Skeletal muscle satellite cell (primary cell): ENCODE results near the gene CCDC97.
"Not testable (repeated sequence)": the region's sequence is repeated elsewhere in the genome, so short reads cannot be mapped to it uniquely, and the experiment has no call there.

Source experiments
- H3K27me3 ChIP-seq: 2 replicates; pipeline ENCODE4 v1.7.0; 2013; ENCODE audit warnings: low read length; ENCODE audit not compliant: control insufficient read depth, insufficient read depth
- H3K36me3 ChIP-seq: 2 replicates; pipeline ENCODE4 v1.7.0; 2013; ENCODE audit warnings: mild to moderate bottlenecking, control low read depth, low read length; ENCODE audit not compliant: insufficient read depth
- H3K4me1 ChIP-seq: 2 replicates; pipeline ENCODE4 v1.7.0; 2013; ENCODE audit warnings: low read length; ENCODE audit not compliant: control insufficient read depth, insufficient read depth
- H3K4me2 ChIP-seq: 2 replicates; pipeline ENCODE4 v1.7.0; 2013; ENCODE audit warnings: mild to moderate bottlenecking, low read length
- H3K4me3 ChIP-seq: 2 replicates; pipeline ENCODE4 v1.7.0; 2013; ENCODE audit warnings: low read length
- H3K9ac ChIP-seq: 2 replicates; pipeline ENCODE4 v1.7.0; 2013; ENCODE audit warnings: mild to moderate bottlenecking, low read depth, low read length, moderate library complexity
- H3K9me3 ChIP-seq: replicated peaks from 2 replicates; pipeline ENCODE4 v1.7.0; 2013; ENCODE audit warnings: mild to moderate bottlenecking, control low read depth, low read length

Gene CCDC97

GRCh38 chr19:41274802-41275201 is 35.2 kb upstream of the CCDC97 start:
- Histone ChIP-seq H3K9ac (no peak overlapping the region), H3K4me2 (no peak overlapping the region), H3K27me3 (no peaks in the 10 kb centered on the region), H3K4me3 (no peak overlapping the region), H3K9me3 (no peaks in the 10 kb centered on the region), H3K4me1 (no peaks in the 10 kb centered on the region), H3K36me3 (peaks cover 88% of the 10 kb centered on the region)

- H3K4me2 ChIP-seq = no peak overlapping the region
- no peaks in the 10 kb centered on the region for H3K4me1 ChIP-seq
- H3K9me3 ChIP-seq = no peaks in the 10 kb centered on the region
- no peak overlapping the region for H3K9ac ChIP-seq
- no peaks in the 10 kb centered on the region for H3K27me3 ChIP-seq
- H3K36me3 ChIP-seq = peaks cover 96% of the 10 kb centered on the region
- H3K4me3 ChIP-seq = no peak overlapping the region
These were observed 33.7 kb upstream of the CCDC97 start for GRCh38 chr19:41276231-41276630.

- Histone ChIP-seq H3K27me3 (no peaks in the 10 kb centered on the region), H3K9me3 (no peaks in the 10 kb centered on the region), H3K36me3 (peaks cover 85% of the 10 kb centered on the region), H3K4me3 (no peak overlapping the region), H3K9ac (no peak overlapping the region), H3K4me2 (no peak overlapping the region), H3K4me1 (no peaks in the 10 kb centered on the region)
These were observed 31.5 kb upstream of the CCDC97 start for GRCh38 chr19:41278478-41278877.

GRCh38 chr19:41288673-41289530 is 21.1 kb upstream of the CCDC97 start:
- no peak overlapping the region for H3K4me2 ChIP-seq
- no peak overlapping the region for H3K4me3 ChIP-seq
- H3K9me3 ChIP-seq = no peaks in the 10 kb centered on the region
- H3K27me3 ChIP-seq = no peaks in the 10 kb centered on the region
- no peak overlapping the region for H3K9ac ChIP-seq
- no peaks in the 10 kb centered on the region for H3K4me1 ChIP-seq
- H3K36me3 ChIP-seq = peaks cover 82% of the 10 kb centered on the region

GRCh38 chr19:41289814-41290213 is 20.2 kb upstream of the CCDC97 start:
- peaks cover 85% of the 10 kb centered on the region for H3K36me3 ChIP-seq

GRCh38 chr19:41294393-41294792 is 15.6 kb upstream of the CCDC97 start:
- Histone ChIP-seq H3K9me3 (no peaks in the 10 kb centered on the region), H3K27me3 (no peaks in the 10 kb centered on the region), H3K36me3 (peaks cover 97% of the 10 kb centered on the region), H3K4me2 (no peak overlapping the region), H3K9ac (no peak overlapping the region), H3K4me1 (peaks cover 26% of the 10 kb centered on the region), H3K4me3 (no peak overlapping the region)

More at GRCh38 chr19:41289814-41290213, 20.2 kb upstream of the CCDC97 start:
- H3K4me2 ChIP-seq, H3K27me3 ChIP-seq, H3K9me3 ChIP-seq, H3K4me1 ChIP-seq, H3K4me3 ChIP-seq, H3K9ac ChIP-seq: not testable (repeated sequence)

- no peaks in the 10 kb centered on the region for H3K9me3 ChIP-seq
- peaks cover 34% of the 10 kb centered on the region for H3K4me1 ChIP-seq
- no peak overlapping the region for H3K9ac ChIP-seq
- H3K36me3 ChIP-seq = peaks cover 95% of the 10 kb centered on the region
- H3K27me3 ChIP-seq = no peaks in the 10 kb centered on the region
- no peak overlapping the region for H3K4me2 ChIP-seq
- H3K4me3 ChIP-seq = no peak overlapping the region
These were observed 14.5 kb upstream of the CCDC97 start for GRCh38 chr19:41295499-41295898.

- Histone ChIP-seq H3K4me2 (no peak overlapping the region), H3K36me3 (peaks cover 96% of the 10 kb centered on the region), H3K27me3 (no peaks in the 10 kb centered on the region), H3K9ac (no peak overlapping the region), H3K4me3 (no peak overlapping the region), H3K9me3 (no peaks in the 10 kb centered on the region), H3K4me1 (peaks cover 34% of the 10 kb centered on the region)
These were observed 13.5 kb upstream of the CCDC97 start for GRCh38 chr19:41296433-41296871.

GRCh38 chr19:41297628-41298347 is 12.2 kb upstream of the CCDC97 start:
- H3K4me1 ChIP-seq = peaks cover 34% of the 10 kb centered on the region

GRCh38 chr19:41298348-41298964 is 11.5 kb upstream of the CCDC97 start:
- H3K36me3 ChIP-seq = peaks cover 94% of the 10 kb centered on the region
- H3K4me3 ChIP-seq = peak overlapping the region; percentile 9
- peak overlapping the region; percentile 74 for H3K9ac ChIP-seq
- no peaks in the 10 kb centered on the region for H3K27me3 ChIP-seq
- peak overlapping the region; percentile 37 for H3K4me2 ChIP-seq
- H3K4me1 ChIP-seq = peaks cover 34% of the 10 kb centered on the region
- H3K9me3 ChIP-seq = no peaks in the 10 kb centered on the region

More at GRCh38 chr19:41297628-41298347, 12.2 kb upstream of the CCDC97 start:
- H3K9ac ChIP-seq = peak overlapping the region; percentile 74
- no peaks in the 10 kb centered on the region for H3K27me3 ChIP-seq
- peaks cover 94% of the 10 kb centered on the region for H3K36me3 ChIP-seq
- no peak overlapping the region for H3K4me3 ChIP-seq
- peak overlapping the region; percentile 1 for H3K4me2 ChIP-seq
- no peaks in the 10 kb centered on the region for H3K9me3 ChIP-seq

- Histone ChIP-seq H3K9me3 (no peaks in the 10 kb centered on the region), H3K4me3 (peak overlapping the region; percentile 9), H3K4me1 (peaks cover 34% of the 10 kb centered on the region), H3K36me3 (peaks cover 94% of the 10 kb centered on the region), H3K27me3 (no peaks in the 10 kb centered on the region), H3K9ac (peak overlapping the region; percentile 65), H3K4me2 (peak overlapping the region; percentile 37)
These were observed 10.8 kb upstream of the CCDC97 start for GRCh38 chr19:41299046-41299754.
